Transverse colon (tissue), 4 donors: ENCODE data around the gene PGGT1B.

Experiments used
- POLR2A ChIP-seq: fragments of 450-650 bp; IDR thresholded peaks from one replicate; pipeline ENCODE4 v1.6.1; 2016; ENCODE audit warnings: antibody characterized with exemption, mild to moderate bottlenecking, moderate library complexity
- POLR2AphosphoS5 ChIP-seq, 3 donors: sonication (generic); formaldehyde crosslinking; IDR thresholded peaks; one replicate each; pipeline ENCODE4 v1.6.1; 2016; ENCODE audit warnings: antibody characterized with exemption in 3 of 3
- TF ChIP-seq, protein P1 (sequence below), 5 experiments: fragments of 200-600 bp in 3 of 5; fragments of 450-650 bp in 2 of 5; sonication (generic) in 3 of 5; IDR thresholded peaks; 1 replicate in 2 of 5; 2 replicates in 3 of 5; pipeline ENCODE4 v1.5.1; 2016 to 2017; ENCODE audit warnings: antibody characterized with exemption in 5 of 5, inconsistent platforms in 3 of 5, mild to moderate bottlenecking in 2 of 5, moderate library complexity in 1 of 5

DNA sequence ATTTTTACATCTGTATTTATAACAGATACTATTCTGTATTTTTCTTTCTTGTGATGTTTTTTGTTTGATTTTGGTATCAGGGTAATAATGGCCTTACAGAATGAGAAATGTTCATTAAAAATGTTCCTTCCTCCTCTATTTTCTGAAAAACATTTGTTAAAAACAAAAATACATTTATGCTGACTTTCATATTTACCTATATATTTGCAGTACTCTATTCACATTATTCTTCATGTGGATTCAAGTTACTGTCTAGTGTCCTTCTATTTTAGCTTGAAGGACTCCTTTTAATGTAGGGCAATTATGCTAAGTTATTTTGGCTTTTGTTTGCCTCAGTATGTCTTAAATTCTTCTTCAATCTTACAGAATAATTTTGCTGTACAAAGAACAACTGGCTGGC is 28.7 kb upstream of the PGGT1B start:
- TF ChIP-seq POLR2AphosphoS5 (IDR thresholded peaks at IDR 0.05) = no peak
- TF ChIP-seq, protein P1, sequence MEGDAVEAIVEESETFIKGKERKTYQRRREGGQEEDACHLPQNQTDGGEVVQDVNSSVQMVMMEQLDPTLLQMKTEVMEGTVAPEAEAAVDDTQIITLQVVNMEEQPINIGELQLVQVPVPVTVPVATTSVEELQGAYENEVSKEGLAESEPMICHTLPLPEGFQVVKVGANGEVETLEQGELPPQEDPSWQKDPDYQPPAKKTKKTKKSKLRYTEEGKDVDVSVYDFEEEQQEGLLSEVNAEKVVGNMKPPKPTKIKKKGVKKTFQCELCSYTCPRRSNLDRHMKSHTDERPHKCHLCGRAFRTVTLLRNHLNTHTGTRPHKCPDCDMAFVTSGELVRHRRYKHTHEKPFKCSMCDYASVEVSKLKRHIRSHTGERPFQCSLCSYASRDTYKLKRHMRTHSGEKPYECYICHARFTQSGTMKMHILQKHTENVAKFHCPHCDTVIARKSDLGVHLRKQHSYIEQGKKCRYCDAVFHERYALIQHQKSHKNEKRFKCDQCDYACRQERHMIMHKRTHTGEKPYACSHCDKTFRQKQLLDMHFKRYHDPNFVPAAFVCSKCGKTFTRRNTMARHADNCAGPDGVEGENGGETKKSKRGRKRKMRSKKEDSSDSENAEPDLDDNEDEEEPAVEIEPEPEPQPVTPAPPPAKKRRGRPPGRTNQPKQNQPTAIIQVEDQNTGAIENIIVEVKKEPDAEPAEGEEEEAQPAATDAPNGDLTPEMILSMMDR (IDR thresholded peaks at IDR 0.05) = no peak
- TF ChIP-seq POLR2A = no peak
